ENCODE results near the gene KLK3. TPM values are rescaled to one million over a fixed set of nuclear protein-coding genes. Genes with fewer than 3 reads are reported as not detected.

KLK3 gene
- total and polyA plus RNA-seq, 2 of the 8 experiments (the other 6 are each of a cell fraction or from before 2014, with no cell fraction given): 0.08 TPM; not detected in 1

DNA sequence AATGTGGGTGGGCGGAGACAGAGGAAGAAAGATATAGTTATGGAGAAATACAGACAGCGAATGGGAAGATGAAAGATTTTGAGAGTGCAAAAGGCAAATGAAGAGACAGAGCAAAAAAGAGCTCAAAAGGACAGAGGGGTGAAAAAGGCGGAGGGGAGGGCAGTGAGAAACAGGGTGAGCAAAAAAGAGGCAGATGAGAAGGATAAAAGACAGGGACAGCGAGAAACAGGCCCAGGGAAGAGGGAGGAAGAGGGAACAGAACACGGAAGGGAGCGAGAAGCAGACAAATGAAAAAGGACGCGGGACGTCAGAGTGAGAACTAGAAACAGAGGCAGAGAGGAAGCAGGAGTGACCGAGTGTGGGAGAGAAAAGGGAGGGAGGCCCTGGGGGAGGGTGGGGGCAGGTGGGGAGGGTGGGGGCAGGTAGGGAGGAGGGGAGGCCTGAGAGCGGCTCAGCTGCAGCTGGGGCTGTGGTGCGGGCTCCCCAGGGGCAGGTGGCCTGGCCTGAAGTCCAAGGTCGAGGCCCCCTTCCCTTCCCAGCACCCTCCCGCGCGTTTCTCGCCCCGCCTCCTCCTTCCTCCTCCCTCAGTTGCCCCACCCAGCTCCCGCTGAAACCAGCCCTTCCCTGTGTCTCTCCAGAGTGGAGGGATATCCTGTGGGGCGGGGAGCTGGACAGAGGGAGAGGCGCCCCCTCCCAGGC is 34.0 kb upstream of the KLK3 start:
- no peak overlapping the region; a peak in 1 of 7 replicates for H3K9ac ChIP-seq (replicated peaks in 1 of 4; ENCODE audit: extremely low read depth in 1 of 4, low read depth in 3 of 4, low read length in 3 of 4)
- no peak overlapping the region for H2BK20ac ChIP-seq (ENCODE audit: low read length)
- peaks cover 17% of the 10 kb centered on the region for H3K23me2 ChIP-seq (ENCODE audit: low read depth, low read length)
- H3K27me3 ChIP-seq (replicated peaks in 1 of 4; ENCODE audit: control insufficient read depth in 3 of 4, extremely low read depth in 1 of 4, insufficient read depth in 3 of 4, low read length in 3 of 4): peaks cover 9 to 37% (median 32%) of the 10 kb centered on the region in 4 experiments
- H3K18ac ChIP-seq (ENCODE audit: extremely low read depth, low read length): no peak overlapping the region; the same call in 1 of the 2 replicates
- FAIRE-seq: no peak
- 10% methylated on average over 12 of the region's 21 CpGs; no CpG with 5 or more reads in 1 of the 2 experiments for WGBS, 2 experiments (ENCODE audit: extremely low coverage in 1 of 2, insufficient coverage in 1 of 2, insufficient read length in 1 of 2, insufficient replicate concordance in 2 of 2, low coverage in 1 of 2, low lambda C conversion rate in 2 of 2, missing lambda C conversion rate in 1 of 2)
- H3K4me2 ChIP-seq (ENCODE audit: insufficient read depth in 1 of 2, low read depth in 2 of 2, low read length in 2 of 2): peak overlapping the region; percentile 76 to 94
- POLR2A ChIA-PET (ENCODE audit: partially characterized antibody): interaction anchor here (0.9 to 14.4 kb wide), 5 partner anchors 9 to 74 kb away, joined by 4 to 275 read pairs (median 4); partner anchors contain the start of gene KLK2
- no peak overlapping the region for H4K8ac ChIP-seq (ENCODE audit: extremely low read depth, insufficient read depth, low read length)
- CTCF ChIA-PET (ENCODE audit: partially characterized antibody): interaction anchor here (0.5 to 2.1 kb wide), 4 partner anchors 10 to 101 kb away, joined by 3 to 6 read pairs (median 4); no protein-coding TSS in a partner anchor
- peak overlapping the region; percentile 17 for H3K56ac ChIP-seq (replicated peaks; ENCODE audit: insufficient read length, low read depth, low read length)
- H4K5ac ChIP-seq (ENCODE audit: insufficient read length, low read depth, low read length): no peak overlapping the region
- no peaks in the 10 kb centered on the region for H3K79me1 ChIP-seq (ENCODE audit: low read depth, low read length)
- no peak overlapping the region for H3K23ac ChIP-seq (ENCODE audit: insufficient read length)
- H3K4me1 ChIP-seq (replicated peaks in 1 of 4; ENCODE audit: control insufficient read depth in 3 of 4, insufficient read depth in 4 of 4, low read length in 3 of 4): peaks cover 5 to 26% (median 20%) of the 10 kb centered on the region in 4 experiments
- H3K27ac ChIP-seq (ENCODE audit: low read depth, low read length): no peak overlapping the region
- no peaks in the 10 kb centered on the region for H3K36me3 ChIP-seq (ENCODE audit: control insufficient read depth in 2 of 4, insufficient read depth in 4 of 4, low read length in 3 of 4)
- peaks cover 0 to 2% of the 10 kb centered on the region in 2 experiments for H4K20me1 ChIP-seq (replicated peaks in 1 of 2; ENCODE audit: control insufficient read depth in 1 of 2, insufficient read depth in 2 of 2, low read length in 2 of 2)
- H2BK120ac ChIP-seq (replicated peaks; ENCODE audit: low read depth, low read length): no peak overlapping the region
- peak overlapping the region; percentile 13 to 52 (median 24); a peak in 4 of 8 replicates for H3K4me3 ChIP-seq (ENCODE audit: extremely low read depth in 1 of 4, insufficient read depth in 2 of 4, low read depth in 3 of 4, low read length in 4 of 4)
- DNase-seq (ENCODE audit: low read depth in 1 of 2, low spot score in 2 of 2): peak in 1 of 2 experiments; percentile 74
- H4K91ac ChIP-seq (replicated peaks; ENCODE audit: insufficient read length, low read length): no peak overlapping the region
- no peaks in the 10 kb centered on the region for H3K9me3 ChIP-seq (ENCODE audit: insufficient read depth in 2 of 2, low read depth in 1 of 2, low read length in 1 of 2)
- H2AK5ac ChIP-seq (ENCODE audit: low read depth, low read length): no peak overlapping the region
- no peak overlapping the region for H3K14ac ChIP-seq (ENCODE audit: insufficient read length)
- peak overlapping the region; percentile 97 for H2AFZ ChIP-seq (ENCODE audit: low read length)
- H2BK15ac ChIP-seq (ENCODE audit: low read length): peak overlapping the region; percentile 92; the same call in 1 of the 2 replicates
- H2BK12ac ChIP-seq (ENCODE audit: low read depth, low read length): 0 out of 2 replicates have a peak overlapping the region, but pooled peaks have one; percentile 90
- H2BK5ac ChIP-seq (ENCODE audit: low read depth, low read length): no peak overlapping the region
- no peak overlapping the region for H3K4ac ChIP-seq (replicated peaks; ENCODE audit: insufficient read length, low read depth, low read length)
- no peaks in the 10 kb centered on the region for H3K79me2 ChIP-seq (ENCODE audit: control insufficient read depth in 1 of 2, insufficient read depth in 2 of 2, low read length in 2 of 2)
- TF ChIP-seq POLR2A (IDR thresholded peaks at IDR 0.05; ENCODE audit: control extremely low read depth in 1 of 2, low read depth in 2 of 2, low read length in 2 of 2): no peak
- TF ChIP-seq, protein P1, sequence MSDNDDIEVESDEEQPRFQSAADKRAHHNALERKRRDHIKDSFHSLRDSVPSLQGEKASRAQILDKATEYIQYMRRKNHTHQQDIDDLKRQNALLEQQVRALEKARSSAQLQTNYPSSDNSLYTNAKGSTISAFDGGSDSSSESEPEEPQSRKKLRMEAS (IDR thresholded peaks at IDR 0.05): peak; percentile 54; the same call in 1 of the 2 replicates
- TF ChIP-seq, protein P2, sequence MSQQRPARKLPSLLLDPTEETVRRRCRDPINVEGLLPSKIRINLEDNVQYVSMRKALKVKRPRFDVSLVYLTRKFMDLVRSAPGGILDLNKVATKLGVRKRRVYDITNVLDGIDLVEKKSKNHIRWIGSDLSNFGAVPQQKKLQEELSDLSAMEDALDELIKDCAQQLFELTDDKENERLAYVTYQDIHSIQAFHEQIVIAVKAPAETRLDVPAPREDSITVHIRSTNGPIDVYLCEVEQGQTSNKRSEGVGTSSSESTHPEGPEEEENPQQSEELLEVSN (IDR thresholded peaks at IDR 0.05): peak; percentile 81

All from H1 (cell line).